Gastrocnemius medialis (tissue), 4 donors: ENCODE data around the gene IDUA.

Experiments used
- POLR2A ChIP-seq, 2 donors: fragments of 450-650 bp; IDR thresholded peaks; one replicate each; pipeline ENCODE4 v1.6.1; 2017; ENCODE audit warnings: antibody characterized with exemption in 2 of 2, mild to moderate bottlenecking in 2 of 2, moderate library complexity in 2 of 2
- TF ChIP-seq, protein P1 (sequence below), 5 experiments: fragments of 450-650 bp in 3 of 5; fragments of 200-600 bp in 2 of 5; sonication (generic) in 2 of 5; IDR thresholded peaks in 4 of 5; conservative IDR thresholded peaks in 1 of 5; 1 replicate in 4 of 5; 2 replicates in 1 of 5; pipeline ENCODE4 v1.5.1; 2016 to 2019; ENCODE audit warnings: antibody characterized with exemption in 5 of 5, mild to moderate bottlenecking in 3 of 5, moderate library complexity in 3 of 5

GRCh38 chr4:951186-951585 lies 35.7 kb upstream of the IDUA start:
- TF ChIP-seq, protein P1, sequence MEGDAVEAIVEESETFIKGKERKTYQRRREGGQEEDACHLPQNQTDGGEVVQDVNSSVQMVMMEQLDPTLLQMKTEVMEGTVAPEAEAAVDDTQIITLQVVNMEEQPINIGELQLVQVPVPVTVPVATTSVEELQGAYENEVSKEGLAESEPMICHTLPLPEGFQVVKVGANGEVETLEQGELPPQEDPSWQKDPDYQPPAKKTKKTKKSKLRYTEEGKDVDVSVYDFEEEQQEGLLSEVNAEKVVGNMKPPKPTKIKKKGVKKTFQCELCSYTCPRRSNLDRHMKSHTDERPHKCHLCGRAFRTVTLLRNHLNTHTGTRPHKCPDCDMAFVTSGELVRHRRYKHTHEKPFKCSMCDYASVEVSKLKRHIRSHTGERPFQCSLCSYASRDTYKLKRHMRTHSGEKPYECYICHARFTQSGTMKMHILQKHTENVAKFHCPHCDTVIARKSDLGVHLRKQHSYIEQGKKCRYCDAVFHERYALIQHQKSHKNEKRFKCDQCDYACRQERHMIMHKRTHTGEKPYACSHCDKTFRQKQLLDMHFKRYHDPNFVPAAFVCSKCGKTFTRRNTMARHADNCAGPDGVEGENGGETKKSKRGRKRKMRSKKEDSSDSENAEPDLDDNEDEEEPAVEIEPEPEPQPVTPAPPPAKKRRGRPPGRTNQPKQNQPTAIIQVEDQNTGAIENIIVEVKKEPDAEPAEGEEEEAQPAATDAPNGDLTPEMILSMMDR (IDR thresholded peaks at IDR 0.05 in 4 of 5, conservative IDR thresholded peaks at IDR 0.05 in 1 of 5) = no peak
- no peak for TF ChIP-seq POLR2A (IDR thresholded peaks at IDR 0.05)
